GM21447 (cell line): ENCODE data around the gene NLRP9.

ENCODE experiments used
- ATAC-seq: cut with Tn5 transposase; IDR thresholded peaks from one replicate; pipeline ENCODE4 v1.9.1; 2021; ENCODE audit not compliant: unreplicated experiment

The NLRP9 gene

DNA sequence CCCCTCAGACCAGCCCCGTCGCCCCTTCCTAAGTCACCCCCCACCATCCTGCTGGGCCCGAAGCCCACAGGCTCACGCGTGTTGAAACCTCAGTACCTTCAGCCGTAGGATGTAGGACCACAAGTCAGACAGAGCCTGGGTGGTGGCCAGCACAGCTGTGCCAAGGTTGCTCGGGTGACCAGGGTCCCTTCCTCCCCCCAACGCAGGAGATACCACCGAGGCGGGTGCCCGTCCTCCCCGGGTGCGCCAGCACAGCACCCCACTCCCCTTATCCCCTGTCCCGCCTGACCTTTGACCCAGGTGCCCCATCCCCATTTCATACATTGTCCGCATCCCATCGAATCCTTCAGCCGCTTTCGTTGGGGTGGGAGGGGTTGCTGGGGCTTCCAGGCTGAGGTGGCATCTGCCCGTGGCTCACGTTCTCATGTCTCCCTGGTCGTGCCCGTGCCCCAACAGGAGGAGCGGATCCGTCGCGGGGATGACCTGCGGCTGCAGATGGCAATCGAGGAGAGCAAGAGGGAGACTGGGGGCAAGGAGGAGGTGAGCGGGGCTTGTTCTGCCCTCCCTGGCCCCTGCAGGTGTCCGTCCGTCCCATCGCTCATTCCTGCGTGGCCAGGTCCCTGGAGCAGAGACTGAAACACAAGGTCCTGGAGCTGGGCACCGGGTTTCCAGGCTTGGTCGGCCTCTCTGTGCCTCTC is 48.6 kb downstream of the NLRP9 start:
- no peak for ATAC-seq

DNA sequence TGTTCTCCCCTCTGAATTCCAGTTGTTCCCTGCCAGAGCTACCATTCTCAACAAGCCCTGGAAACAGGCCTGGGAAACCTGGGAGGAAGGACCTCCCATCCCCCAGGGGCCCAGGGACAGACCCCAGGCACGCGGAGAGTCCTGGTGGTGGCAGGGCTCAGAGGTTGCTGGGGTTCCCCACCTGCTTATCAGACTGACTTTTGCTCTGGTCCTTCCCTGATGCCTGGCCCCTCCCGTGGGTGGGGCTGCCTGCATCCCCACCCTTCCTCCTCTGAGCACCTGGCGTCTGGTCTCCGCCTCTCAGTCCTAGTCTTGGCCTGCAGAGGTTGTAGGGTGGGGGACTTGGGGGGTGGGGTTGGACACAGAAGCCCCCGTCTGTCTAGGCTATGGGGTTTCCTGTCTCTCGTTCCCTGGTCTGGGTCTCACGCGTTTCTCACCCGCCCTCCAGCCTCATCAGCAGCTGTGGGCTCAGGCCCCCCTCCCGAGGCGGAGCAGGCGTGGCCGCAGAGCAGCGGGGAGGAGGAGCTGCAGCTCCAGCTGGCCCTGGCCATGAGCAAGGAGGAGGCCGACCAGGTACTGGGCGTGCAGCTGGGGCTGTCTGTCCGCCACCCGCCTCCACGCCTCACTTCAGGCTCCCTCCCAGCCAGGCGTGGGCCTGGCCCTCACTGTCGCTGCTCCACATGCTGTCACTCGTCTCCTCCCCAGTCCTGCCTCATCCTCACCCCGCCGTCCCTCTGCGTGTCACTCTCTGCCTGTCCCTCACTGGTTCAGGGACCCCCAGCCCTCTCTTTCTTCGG is 49.6 kb downstream of the NLRP9 start:
- ATAC-seq = no peak

DNA sequence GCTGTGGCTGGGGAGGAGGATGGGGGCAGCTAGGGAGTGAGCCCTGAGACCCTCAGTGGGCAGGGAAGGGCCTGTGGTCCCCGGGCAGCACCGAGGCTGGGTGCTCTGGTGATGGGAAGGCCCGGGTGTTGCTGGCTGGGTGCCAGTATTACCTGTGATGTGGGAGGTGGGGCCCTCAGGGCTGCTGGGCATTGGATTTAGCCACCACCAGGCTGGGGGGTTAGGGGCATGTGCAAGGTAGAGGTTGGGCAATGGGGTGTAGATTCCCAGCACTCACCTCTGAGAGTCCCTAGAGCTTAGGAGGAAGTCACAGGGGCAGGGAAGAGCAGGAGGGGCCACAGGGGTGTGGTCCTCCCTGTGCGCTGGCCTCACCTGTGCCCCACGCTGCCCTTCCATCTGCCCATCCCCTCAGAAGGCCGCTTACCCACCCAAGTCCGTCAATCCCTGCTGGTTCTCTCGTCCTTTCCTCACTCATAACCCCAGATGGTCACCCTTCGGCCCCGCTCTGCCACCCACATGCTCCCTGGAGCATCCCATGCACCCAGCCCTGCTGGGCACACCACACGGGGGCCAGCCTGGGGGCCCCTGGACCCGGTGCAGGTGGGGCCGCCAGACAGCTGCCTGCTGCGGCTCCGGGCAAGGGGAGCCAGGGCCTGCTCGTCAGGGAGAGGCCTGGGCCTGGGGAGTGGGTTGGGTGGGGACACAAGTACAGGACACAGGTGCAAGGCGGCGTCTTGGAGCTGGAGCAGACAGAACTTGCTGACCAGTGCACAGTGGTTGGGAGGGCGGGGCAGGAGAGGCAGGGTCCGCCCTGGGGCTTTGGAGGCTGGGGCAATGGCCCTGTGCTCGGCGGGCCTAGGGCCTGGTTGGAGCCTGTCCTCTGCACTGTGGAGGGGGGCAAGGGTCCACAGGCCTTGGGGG is 50.7 kb downstream of the NLRP9 start:
- no peak for ATAC-seq

DNA sequence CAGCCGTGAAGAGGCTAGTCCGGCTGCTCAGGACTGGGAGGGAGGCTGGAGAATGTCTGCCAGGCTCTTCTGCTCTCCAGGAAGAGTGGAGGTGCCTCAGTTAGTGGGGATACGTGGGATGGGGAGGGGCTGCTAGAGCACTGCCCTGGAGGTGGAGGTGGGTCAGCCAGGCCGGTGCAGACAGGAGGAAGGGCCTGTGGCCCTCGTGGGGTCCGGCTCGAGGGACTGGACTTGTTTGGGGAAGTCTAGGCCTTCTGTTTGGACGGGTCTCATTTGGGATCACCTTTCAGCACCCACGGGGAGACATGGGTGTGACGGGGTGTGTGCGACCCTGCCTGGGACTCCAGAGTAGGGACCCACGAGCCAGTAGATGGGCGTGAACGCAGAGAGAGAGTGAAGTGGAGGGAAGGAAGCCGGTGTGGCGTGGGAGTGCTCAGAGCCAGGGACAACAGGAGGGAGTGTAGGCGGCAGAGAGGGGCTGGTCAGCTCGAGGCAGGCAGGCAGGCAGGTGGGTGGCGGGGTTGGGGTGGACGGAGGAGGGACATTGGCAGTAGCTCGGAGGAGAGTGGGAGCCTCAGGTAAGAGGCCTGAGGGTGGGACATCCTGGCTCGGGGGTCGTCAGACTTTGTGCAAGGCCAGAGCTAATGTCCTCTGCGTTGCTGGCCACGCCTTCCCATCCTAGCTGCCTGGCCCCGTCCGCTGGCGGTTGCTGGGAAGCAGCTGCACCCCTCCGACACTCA is 51.7 kb downstream of the NLRP9 start:
- ATAC-seq = no peak

DNA sequence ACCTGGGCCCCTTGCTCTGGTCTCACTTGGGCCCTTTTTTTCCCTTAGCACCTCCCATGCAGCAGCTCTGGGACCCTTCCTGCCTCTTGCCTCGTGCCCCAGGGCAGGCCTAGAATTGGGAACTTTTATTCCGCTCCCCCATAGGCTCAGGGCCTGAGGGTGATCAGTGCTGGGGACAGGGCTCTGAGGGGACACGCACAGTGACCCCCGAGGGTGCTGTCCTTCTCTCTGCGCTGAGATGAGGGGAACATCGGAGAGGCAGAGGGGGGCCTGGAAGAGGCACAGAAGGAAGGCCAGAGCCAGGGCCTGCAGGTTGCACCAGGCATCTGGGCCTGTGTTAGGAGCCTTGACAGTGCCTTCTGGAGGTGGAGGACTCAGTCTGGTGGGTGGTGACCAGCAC is 52.4 kb downstream of the NLRP9 start:
- no peak for ATAC-seq

DNA sequence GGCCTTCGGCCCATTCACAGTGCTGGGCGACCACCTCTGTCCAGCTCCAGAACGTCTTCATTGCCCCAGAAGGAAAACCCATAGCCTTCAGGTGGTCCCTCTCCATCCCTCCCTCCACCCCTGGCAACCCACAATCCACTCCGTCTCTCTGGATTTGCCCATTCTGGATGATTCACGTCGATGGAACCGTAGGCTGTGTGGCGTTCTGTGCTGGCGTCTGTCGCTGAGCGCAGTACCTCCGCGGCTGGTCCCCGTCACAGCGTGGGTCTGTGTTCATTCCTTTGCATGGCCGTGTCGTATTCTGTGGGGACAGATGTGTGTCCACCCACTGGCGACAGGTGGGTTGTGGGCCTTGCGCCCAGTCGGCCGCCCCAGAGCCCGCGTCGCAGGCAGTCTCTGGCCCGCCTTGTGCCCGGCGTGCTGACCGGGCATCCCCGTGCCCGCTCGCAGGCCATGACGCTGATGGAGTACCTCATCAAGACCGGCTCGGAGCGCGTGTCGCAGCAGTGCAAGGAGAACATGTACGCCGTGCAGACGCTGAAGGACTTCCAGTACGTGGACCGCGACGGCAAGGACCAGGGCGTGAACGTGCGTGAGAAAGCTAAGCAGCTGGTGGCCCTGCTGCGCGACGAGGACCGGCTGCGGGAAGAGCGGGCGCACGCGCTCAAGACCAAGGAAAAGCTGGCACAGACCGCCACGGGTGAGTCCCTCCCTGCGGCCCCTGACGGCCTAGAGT is 53.1 kb downstream of the NLRP9 start:
- no peak for ATAC-seq

DNA sequence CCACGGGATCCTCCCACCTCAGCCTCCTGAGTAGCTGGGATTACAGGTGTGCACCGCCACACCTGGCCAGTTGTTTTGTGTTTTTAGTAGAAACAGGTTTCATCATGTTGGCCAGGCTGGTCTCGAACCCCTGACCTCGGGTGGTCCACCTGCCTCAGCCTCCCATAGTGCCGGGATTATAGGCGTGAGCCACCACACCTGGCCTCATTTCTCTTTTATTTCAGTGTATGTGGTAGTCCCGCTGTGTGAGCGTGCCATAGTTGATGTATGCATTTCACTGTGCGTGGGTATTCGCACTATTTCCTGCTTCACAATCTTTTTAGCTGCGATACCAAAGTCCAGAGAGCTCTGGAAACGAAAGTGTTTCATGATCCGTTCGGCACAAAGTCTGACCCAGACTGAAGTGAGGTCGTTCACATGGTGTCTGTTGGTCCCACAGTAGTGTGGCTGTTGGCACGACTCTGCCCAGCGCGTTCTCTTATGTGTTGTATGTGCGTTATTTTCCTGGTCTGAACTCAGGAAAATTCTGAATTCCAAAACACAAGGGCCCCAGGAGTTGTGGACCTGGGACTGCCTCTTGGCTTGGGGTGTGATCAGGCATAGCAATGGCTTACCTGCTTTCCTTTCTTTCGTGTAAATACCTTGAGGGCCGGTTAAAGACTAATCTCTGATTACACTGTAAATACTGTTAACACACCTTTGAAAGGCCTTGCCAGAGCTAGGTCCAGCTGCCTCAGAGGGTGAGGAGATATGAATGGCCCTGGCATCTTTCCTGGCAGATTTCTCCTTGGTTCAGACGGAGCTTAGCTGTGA is 54.5 kb downstream of the NLRP9 start:
- no peak for ATAC-seq

DNA sequence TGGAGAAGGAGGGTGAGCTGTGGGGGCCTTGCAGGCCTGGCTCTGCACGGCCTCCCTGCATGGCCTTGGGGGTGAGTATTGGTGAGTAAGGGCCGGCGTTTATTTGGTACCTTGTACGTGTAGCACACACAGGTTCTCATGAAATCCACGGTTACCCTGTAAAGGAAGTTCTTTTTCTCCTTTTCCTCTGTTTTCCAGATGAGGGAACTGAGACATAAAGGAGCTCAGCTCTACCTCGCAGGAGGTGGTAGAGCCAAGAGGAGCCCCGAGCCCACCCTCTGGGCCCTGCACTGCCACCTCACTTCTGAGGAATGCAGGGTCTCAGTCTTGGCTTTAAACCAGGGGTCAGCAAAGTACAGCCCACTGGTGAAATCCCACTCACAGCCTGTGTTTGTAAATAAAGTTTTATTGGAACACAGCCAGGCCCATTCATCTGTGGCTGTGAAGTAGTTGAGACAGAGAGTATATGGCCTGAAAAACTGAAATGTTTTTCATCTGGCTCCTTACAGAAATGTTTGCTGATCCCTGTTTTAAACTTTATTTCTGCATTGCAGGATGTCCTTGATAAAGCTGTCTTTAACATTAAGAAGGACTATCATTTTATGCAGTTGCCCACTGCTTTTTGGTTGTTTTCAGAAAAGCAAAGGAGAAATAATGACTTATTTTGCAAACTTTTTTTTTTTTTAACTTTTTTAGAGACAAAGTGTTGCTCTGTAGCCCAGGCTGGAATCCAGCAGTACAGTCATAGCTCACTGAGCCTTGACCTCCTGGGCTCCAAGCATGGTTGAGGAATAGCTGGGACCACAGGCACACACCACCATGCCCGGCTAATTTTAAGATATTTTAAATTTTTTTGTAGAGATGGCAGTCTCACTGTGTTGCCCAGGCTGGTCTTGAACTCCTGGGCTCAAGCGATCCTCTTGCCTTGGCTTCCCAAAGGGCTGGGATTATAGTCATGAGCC is 56.8 kb downstream of the NLRP9 start:
- no peak for ATAC-seq

DNA sequence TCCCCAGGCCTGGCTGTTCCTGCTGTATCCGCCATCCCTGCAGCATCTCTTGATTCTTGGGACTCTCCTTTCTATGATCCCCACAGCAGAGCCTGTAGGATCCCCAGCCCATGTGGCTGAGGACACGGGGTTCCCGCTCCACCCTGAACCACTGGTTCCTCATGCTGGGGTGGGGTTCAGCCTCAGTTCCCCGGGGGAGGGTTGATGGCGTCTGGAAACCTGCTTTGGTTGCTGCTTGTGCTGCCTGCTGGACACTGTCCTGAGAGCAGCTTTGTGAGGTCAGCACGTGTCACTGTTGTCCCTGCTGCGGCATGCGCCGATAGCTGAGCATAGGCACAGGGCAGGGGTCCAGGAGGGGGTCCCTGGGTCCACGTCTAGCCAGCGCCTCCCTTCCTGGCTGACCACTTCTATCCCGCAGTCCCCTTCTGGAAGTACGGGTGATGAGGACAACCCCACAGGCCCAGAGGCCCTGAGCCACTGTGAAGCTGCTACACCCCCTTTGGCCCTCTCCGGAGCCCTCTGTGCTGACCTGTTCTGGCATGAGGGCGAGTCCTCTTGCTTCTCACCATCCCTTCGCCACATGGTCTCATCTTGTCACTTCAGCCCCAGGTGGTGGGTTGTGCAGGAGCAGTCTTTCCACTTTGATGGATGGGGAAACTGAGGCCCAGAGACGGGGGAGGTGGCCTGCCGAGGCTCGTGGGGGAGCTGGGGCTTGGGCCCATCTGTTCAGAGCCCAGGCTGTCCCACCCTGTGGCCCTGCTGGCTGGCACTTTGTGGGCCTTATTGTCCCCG is 57.7 kb downstream of the NLRP9 start:
- ATAC-seq = no peak

DNA sequence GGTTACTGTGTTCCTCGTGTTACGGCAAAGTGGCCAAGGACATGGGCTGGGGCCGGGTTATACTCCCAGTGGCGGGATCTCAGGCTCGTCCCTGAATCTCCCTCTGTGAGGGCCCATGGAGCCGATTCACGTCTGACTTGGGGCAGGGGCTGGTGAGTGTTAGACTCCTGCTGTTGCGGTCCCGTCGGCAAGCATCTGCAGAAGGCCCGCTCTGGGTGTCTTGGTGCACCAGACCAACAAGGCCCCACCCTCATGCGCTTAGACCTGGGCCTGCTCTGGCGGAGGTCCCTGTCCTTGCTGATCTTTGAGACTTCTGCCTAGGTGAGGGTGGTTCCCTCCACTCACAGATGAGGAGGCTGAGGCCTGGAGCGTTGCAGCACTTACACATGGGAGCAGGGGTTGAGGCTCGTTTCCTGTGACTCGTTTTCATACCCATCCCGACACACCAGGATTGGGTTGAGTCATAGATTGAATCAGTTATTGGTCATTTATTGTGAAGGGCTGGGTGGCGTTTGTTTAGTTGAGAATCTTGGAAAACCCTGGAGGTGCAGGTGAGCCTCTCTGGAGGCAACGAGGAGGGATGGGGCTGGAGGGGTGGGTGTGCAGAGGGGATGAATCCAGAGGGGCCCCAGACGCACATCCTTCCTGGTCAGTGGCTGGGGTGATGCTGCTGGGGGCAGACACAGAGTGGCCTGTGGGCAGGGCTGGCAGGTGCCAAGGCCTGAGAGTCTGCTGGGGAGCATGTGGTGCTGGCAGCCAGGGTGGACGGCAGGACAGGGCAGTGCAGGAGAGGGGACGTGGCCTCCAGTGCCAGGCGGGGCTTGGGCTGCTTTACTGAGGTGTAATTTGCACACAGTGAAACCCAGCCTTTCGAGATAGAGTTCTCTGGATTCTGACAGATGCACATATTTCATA is 58.6 kb downstream of the NLRP9 start:
- no peak for ATAC-seq

DNA sequence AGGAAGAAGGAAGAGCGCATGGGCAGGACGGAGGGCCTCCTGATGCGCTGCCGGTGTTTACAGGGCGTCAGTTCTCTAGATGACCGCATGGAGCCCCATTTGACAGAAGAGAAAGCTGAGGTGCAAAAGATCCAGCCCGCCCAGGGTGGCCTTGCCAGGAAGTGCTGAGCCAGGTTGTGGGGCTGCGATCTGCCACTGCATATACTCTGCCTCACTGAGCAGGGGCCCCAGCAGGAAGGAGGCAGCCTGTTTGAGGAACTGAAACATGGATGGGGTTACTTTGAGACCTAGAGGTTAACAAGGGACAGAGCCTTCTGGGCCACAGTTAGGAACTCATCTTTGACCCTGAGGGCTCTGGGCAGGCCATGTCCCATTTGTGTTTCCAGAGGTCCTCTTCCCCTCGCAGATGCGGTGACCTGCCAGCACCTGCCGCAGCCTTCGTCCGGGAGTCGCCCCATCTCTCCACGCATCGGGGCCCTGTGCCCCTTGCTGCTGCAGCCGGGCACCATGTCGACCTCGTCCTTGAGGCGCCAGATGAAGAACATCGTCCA is 60.0 kb downstream of the NLRP9 start:
- ATAC-seq = peak; percentile 71

DNA sequence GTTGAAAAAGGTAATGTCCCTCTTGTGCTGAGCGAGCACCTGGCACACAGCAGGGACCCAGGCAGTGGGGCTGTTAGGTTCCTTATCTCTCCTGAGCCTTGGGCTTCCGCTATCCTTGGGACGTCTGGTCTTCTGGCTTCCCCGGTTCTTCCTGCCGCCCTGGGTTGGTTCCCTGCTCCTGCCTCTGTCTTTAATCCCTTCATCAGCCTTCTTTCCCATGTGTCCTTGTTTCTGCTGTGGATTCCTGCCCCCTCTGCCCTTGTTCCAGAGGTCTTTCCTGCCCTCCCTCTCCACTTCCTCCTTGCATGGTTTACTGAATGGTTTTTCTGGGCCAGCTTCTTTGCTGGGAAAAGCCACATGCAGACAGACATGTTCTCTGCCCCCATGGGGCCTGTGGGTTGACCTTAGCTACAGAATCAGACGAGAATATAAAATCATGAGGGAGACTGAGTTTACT is 60.6 kb downstream of the NLRP9 start:
- no peak for ATAC-seq

DNA sequence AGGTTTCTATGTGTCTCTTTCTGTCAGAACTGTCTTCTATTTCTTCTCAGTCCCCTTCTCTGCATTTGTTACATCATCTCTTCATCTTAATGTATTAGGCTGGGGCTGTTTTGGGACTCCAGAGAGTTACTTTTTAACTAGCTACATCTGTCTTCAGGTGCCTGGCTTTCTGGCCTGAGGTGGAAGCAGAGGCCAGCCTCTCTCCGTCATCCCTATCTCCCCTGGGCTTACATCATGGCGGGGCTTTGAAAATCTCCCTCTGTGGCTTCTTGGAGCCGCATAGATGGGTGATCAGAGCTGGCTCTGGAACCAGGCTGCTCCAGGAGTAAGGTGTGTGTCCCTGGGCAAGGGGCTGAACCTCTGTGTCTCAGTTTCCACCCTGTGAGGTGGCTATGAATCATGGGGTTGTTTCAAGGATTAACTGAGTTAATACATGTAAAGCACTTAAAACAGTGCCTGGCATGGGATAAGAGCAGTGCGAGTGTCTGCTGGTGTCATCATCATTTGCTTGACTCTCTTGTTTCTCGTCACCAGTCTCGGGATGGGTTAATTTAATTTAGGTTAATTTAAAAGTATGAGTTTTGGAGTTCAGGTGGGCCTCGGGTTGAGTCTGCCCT is 61.2 kb downstream of the NLRP9 start:
- ATAC-seq = no peak

DNA sequence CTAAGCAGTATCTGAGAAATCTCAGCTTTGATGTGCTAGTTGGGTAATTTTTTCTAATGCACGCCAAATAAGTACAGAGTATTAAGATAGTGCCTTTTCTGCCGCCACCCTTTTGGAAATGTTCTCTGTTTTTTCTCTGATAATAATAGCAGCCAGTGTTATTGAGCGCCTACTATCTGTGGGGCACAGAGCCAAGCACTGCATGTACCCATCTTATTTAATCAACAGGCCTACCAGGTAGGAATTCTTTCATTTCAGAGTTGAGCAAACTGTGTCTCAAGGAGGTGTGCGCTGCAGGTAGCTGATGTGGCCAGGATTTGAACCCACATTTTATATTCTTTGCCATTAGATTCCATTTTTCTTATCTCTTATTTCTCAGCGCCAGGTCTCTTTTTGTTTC is 61.8 kb downstream of the NLRP9 start:
- ATAC-seq = no peak

DNA sequence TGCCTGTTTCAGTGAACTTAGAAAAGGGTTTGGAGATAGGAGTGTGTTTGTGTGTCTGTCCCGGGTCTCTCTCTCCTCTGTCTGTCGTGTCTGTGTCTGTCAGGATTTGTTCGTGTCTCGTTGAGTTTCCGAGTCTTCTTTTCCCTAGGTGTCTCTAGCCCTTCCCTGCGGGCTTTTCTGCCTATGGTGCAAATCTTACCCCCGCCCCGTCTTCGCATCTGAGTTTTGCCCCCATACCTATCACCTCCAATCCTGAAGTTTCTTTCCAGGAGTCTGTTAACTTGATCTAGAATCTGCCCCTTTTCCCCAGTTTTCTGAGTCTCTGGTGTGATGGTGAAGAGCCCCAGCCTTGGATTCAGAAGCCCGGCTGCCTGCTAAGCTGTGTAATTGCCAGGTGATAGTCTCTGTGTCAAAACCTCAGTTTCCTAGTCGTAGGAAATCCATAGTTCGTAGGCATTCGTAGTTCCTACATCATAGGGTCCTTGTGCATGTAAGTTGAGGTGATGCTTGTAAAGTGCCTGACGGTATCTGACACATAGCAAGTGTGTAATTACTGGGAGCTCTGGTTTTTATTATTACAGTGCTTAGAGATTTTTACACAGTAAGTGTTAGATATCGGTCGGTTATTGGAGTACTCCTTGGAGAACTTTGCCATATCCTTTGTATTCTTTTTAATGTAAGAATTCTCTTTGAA is 62.4 kb downstream of the NLRP9 start:
- no peak for ATAC-seq
